ENCODE data around the gene KDM1B. TPM values are rescaled to one million over a fixed set of nuclear protein-coding genes. Genes with fewer than 3 reads are reported as not detected.

KDM1B gene
- total RNA-seq, 1 experiment from 2014 or later, result 15.8 TPM

DNA sequence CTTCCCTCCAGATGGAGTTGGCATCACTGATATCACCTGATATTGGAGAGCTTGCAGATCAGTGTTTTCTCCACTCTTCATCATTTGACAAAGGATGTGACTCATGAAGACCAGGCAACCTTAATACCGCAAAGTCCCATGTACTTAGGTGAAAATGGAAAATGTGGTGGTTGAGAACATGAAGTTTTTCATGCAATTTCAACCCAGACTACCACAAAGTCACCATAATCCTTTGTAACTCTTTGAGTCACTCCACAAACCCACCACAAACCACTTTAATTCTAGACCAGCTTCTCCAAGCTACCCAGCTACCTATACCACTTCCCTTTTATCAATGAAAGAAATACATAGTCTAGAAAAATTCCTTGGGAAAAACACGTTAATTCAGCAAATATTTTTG is 39.9 kb upstream of the KDM1B start:
- Histone ChIP-seq H3K9me3 (ENCODE audit: low read depth, low read length, poor library complexity, severe bottlenecking) (no peaks in the 10 kb centered on the region), H3K27ac (ENCODE audit: low read depth, low read length, poor library complexity, severe bottlenecking) (no peak overlapping the region), H3K36me3 (ENCODE audit: insufficient read depth, low read length, poor library complexity, severe bottlenecking) (no peaks in the 10 kb centered on the region), H3K4me3 (ENCODE audit: low read depth, low read length, poor library complexity, severe bottlenecking) (no peak overlapping the region), H3K27me3 (replicated peaks; ENCODE audit: insufficient read depth, low read depth, low read length, poor library complexity) (no peaks in the 10 kb centered on the region), H3K4me1 (ENCODE audit: insufficient read depth, low read length, poor library complexity, severe bottlenecking) (no peaks in the 10 kb centered on the region)
- no TSS peak for BruUV-seq (replicated peaks)
- TF ChIP-seq, protein P1, sequence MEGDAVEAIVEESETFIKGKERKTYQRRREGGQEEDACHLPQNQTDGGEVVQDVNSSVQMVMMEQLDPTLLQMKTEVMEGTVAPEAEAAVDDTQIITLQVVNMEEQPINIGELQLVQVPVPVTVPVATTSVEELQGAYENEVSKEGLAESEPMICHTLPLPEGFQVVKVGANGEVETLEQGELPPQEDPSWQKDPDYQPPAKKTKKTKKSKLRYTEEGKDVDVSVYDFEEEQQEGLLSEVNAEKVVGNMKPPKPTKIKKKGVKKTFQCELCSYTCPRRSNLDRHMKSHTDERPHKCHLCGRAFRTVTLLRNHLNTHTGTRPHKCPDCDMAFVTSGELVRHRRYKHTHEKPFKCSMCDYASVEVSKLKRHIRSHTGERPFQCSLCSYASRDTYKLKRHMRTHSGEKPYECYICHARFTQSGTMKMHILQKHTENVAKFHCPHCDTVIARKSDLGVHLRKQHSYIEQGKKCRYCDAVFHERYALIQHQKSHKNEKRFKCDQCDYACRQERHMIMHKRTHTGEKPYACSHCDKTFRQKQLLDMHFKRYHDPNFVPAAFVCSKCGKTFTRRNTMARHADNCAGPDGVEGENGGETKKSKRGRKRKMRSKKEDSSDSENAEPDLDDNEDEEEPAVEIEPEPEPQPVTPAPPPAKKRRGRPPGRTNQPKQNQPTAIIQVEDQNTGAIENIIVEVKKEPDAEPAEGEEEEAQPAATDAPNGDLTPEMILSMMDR (conservative IDR thresholded peaks at IDR 0.05; ENCODE audit: low read depth, low read length), result no peak
- TF ChIP-seq EZH2 (IDR thresholded peaks at IDR 0.05; ENCODE audit: borderline replicate concordance, low read depth, low read length, poor library complexity, severe bottlenecking), result no peak
- intact Hi-C loops (cut with micrococcal nuclease; ENCODE audit: unreplicated experiment), result no loop called here
- ChIA-PET POLR2A (ENCODE audit: low non-redundant PET) (no interaction called here), CTCF (no interaction called here)
- no peak for DNase-seq (ENCODE audit: low spot score)

DNA sequence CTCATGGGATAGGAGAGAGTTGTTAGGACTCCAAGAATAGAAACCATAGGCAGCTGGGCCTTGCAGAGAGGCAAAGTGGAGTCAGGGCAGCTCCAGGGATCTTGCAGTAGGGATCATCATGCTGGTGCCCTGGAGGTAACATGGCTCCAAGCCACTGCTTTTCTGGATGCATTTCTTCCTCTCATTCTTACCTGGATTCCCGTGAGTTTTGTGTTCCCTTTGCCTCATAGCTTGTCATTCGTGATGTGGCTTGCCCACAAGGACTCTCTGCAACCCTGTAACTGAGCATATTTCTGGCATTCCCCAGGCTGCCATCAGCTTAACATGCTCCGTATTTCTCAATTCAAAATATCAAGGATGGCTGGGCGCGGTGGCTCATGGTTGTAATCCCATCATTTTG is 38.1 kb upstream of the KDM1B start:
- no peak overlapping the region for H3K4me3 ChIP-seq (ENCODE audit: low read depth, low read length, poor library complexity, severe bottlenecking)
- no TSS peak for BruUV-seq (replicated peaks)
- H3K27me3 ChIP-seq (replicated peaks; ENCODE audit: insufficient read depth, low read depth, low read length, poor library complexity), result no peaks in the 10 kb centered on the region
- ChIA-PET POLR2A (ENCODE audit: low non-redundant PET) (no interaction called here), CTCF (no interaction called here)
- TF ChIP-seq, protein P1 (conservative IDR thresholded peaks at IDR 0.05; ENCODE audit: low read depth, low read length), result no peak
- no peak for TF ChIP-seq EZH2 (IDR thresholded peaks at IDR 0.05; ENCODE audit: borderline replicate concordance, low read depth, low read length, poor library complexity, severe bottlenecking)
- no peaks in the 10 kb centered on the region for H3K9me3 ChIP-seq (ENCODE audit: low read depth, low read length, poor library complexity, severe bottlenecking)
- no peaks in the 10 kb centered on the region for H3K36me3 ChIP-seq (ENCODE audit: insufficient read depth, low read length, poor library complexity, severe bottlenecking)
- peaks cover 9% of the 10 kb centered on the region for H3K4me1 ChIP-seq (ENCODE audit: insufficient read depth, low read length, poor library complexity, severe bottlenecking)
- no peak for DNase-seq (ENCODE audit: low spot score)
- H3K27ac ChIP-seq (ENCODE audit: low read depth, low read length, poor library complexity, severe bottlenecking), result no peak overlapping the region
- intact Hi-C loops (cut with micrococcal nuclease; ENCODE audit: unreplicated experiment), result no loop called here

DNA sequence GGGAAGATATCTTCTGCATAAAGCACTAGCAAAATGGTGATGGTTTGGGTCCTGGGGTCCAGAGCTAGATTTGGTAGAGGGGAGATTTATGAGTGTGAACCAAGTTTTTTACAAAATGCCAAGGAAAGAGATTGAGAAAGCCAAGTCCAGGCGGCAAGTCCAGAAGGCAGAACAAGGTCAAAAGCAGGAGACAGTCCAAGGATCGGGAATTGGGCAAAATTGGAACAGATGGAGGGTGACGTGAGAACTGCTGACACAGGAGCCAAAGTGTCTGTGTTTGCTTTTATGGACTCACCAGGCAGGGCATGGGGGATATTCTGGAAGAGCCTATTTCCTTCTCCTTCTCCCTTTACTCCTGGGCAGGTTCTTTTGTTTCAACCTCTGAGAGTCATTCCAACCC is 36.9 kb upstream of the KDM1B start:
- no peak for DNase-seq (ENCODE audit: low spot score)
- intact Hi-C loops (cut with micrococcal nuclease; ENCODE audit: unreplicated experiment), result no loop called here

More for the DNA sequence above, 36.9 kb upstream of the KDM1B start:
- TF ChIP-seq, protein P1 (conservative IDR thresholded peaks at IDR 0.05; ENCODE audit: low read depth, low read length), result no peak
- no peak for TF ChIP-seq EZH2 (IDR thresholded peaks at IDR 0.05; ENCODE audit: borderline replicate concordance, low read depth, low read length, poor library complexity, severe bottlenecking)
- H3K4me3 ChIP-seq (ENCODE audit: low read depth, low read length, poor library complexity, severe bottlenecking), result no peak overlapping the region
- CTCF ChIA-PET, result no interaction called here
- H3K4me1 ChIP-seq (ENCODE audit: insufficient read depth, low read length, poor library complexity, severe bottlenecking), result peaks cover 11% of the 10 kb centered on the region
- no peaks in the 10 kb centered on the region for H3K27me3 ChIP-seq (replicated peaks; ENCODE audit: insufficient read depth, low read depth, low read length, poor library complexity)
- no TSS peak for BruUV-seq (replicated peaks)
- H3K27ac ChIP-seq (ENCODE audit: low read depth, low read length, poor library complexity, severe bottlenecking), result no peak overlapping the region
- no peaks in the 10 kb centered on the region for H3K9me3 ChIP-seq (ENCODE audit: low read depth, low read length, poor library complexity, severe bottlenecking)
- H3K36me3 ChIP-seq (ENCODE audit: insufficient read depth, low read length, poor library complexity, severe bottlenecking), result no peaks in the 10 kb centered on the region
- POLR2A ChIA-PET (ENCODE audit: low non-redundant PET), result no interaction called here

Data from A673 (cell line).